IMR-90 (cell line): ENCODE results near the gene FGB. TPM values are rescaled to one million over a fixed set of nuclear protein-coding genes. Genes with fewer than 3 reads are reported as not detected.

Source experiments
- ATAC-seq: fragments of 200-7000 bp; cut with Tn5 transposase; 2 replicates; pipeline ENCODE4 v1.9.1; 2020; ENCODE audit warnings: low read depth, mild to moderate bottlenecking, moderate library complexity
- BruUV-seq: library from RNA; stranded (reverse); fragments of 400-500 nt; replicated peaks from 2 replicates; lab custom pipeline; 2021; lab: Mats Ljungman, UMichigan
- CTCF ChIA-PET: fragments of 300-600 bp; formaldehyde crosslinking; extraction: SDS; loops from one replicate; lab custom pipeline; 2021; ENCODE audit warnings: antibody characterized with exemption; lab: Yijun Ruan, JAX
- POLR2A ChIA-PET: fragments of 300-600 bp; sonication (Branson Sonifier 250); formaldehyde crosslinking; loops from one replicate; lab custom pipeline; 2022; ENCODE audit warnings: antibody characterized with exemption; ENCODE audit not compliant: unreplicated experiment; lab: Charles Lee
- DNase-seq: peaks from one replicate; pipeline ENCODE4 v3.0.0; 2013
- H2AFZ ChIP-seq: replicated peaks from 2 replicates; pipeline ENCODE3; 2013; ENCODE audit warnings: low read length, mild to moderate bottlenecking; ENCODE audit not compliant: poor library complexity
- H2AK5ac ChIP-seq: 2 replicates; pipeline ENCODE4 v1.6.1; 2013; ENCODE audit warnings: low read depth, low read length, inconsistent platforms
- H2AK9ac ChIP-seq: replicated peaks from 2 replicates; pipeline ENCODE3; 2013; ENCODE audit warnings: mild to moderate bottlenecking, low read depth, low read length, moderate library complexity; ENCODE audit not compliant: poor library complexity
- H2BK120ac ChIP-seq: 2 replicates; pipeline ENCODE4 v1.6.1; 2013; ENCODE audit warnings: low read depth, low read length, inconsistent platforms
- H2BK15ac ChIP-seq: 3 replicates; pipeline ENCODE4 v1.6.1; 2013; ENCODE audit warnings: low read depth, low read length, inconsistent platforms
- H2BK20ac ChIP-seq: 2 replicates; pipeline ENCODE4 v1.6.1; 2013; ENCODE audit warnings: low read depth, mild to moderate bottlenecking, inconsistent platforms, low read length, moderate library complexity
- H2BK5ac ChIP-seq: 2 replicates; pipeline ENCODE4 v1.6.1; 2013; ENCODE audit warnings: mild to moderate bottlenecking, low read depth, low read length, inconsistent platforms; ENCODE audit not compliant: poor library complexity, severe bottlenecking
- H3K14ac ChIP-seq: replicated peaks from 2 replicates; pipeline ENCODE4 v1.6.1; 2013; ENCODE audit warnings: low read depth, low read length, inconsistent platforms
- H3K18ac ChIP-seq: 2 replicates; pipeline ENCODE4 v1.6.1; 2013; ENCODE audit warnings: low read depth, low read length, control low read depth
- H3K23ac ChIP-seq: 2 replicates; pipeline ENCODE4 v1.6.1; 2013; ENCODE audit warnings: low read depth, low read length, inconsistent platforms
- H3K27ac ChIP-seq: 2 replicates; pipeline ENCODE4 v1.5.1; 2013; ENCODE audit warnings: mild to moderate bottlenecking, control low read depth, low read length; ENCODE audit not compliant: insufficient read depth
- H3K27me3 ChIP-seq: 2 replicates; pipeline ENCODE4 v1.6.1; 2013; ENCODE audit warnings: low read length; ENCODE audit not compliant: control insufficient read depth, insufficient read depth
- H3K36me3 ChIP-seq: 2 replicates; pipeline ENCODE4 v1.6.1; 2013; ENCODE audit warnings: low read length, mixed read lengths; ENCODE audit not compliant: control insufficient read depth, insufficient read depth
- H3K4ac ChIP-seq: 2 replicates; pipeline ENCODE4 v1.6.1; 2013; ENCODE audit warnings: low read depth, low read length, inconsistent platforms
- H3K4me1 ChIP-seq: 2 replicates; pipeline ENCODE4 v1.6.1; 2013; ENCODE audit warnings: low read length, mixed read lengths; ENCODE audit not compliant: control insufficient read depth, insufficient read depth
- H3K4me2 ChIP-seq: 2 replicates; pipeline ENCODE4 v1.6.1; 2013; ENCODE audit warnings: low read depth, mild to moderate bottlenecking, control low read depth, low read length, moderate library complexity
- H3K4me3 ChIP-seq: 2 replicates; pipeline ENCODE4 v1.5.1; 2013; ENCODE audit warnings: low read depth, mild to moderate bottlenecking, control low read depth, low read length, moderate library complexity; ENCODE audit not compliant: insufficient read depth
- H3K56ac ChIP-seq: 2 replicates; pipeline ENCODE4 v1.6.1; 2013; ENCODE audit warnings: low read length, inconsistent platforms; ENCODE audit not compliant: insufficient read depth; ENCODE audit errors: extremely low read depth
- H3K79me1 ChIP-seq, 2 experiments: 2 replicates each; pipeline ENCODE4 v1.6.1; 2013; ENCODE audit warnings: low read length in 2 of 2, inconsistent platforms in 1 of 2, low read depth in 1 of 2
- H3K9ac ChIP-seq: 2 replicates; pipeline ENCODE4 v1.6.1; 2013; ENCODE audit warnings: low read depth, low read length, control low read depth
- H3K9me1 ChIP-seq: 2 replicates; pipeline ENCODE4 v1.6.1; 2013; ENCODE audit warnings: low read length, inconsistent platforms; ENCODE audit not compliant: insufficient read depth
- H3K9me3 ChIP-seq: 2 replicates; pipeline ENCODE4 v1.6.1; 2013; ENCODE audit warnings: low read length; ENCODE audit not compliant: control insufficient read depth, insufficient read depth
- H4K20me1 ChIP-seq: 2 replicates; pipeline ENCODE4 v1.6.1; 2013; ENCODE audit warnings: low read length, inconsistent platforms; ENCODE audit not compliant: insufficient read depth
- H4K5ac ChIP-seq: 2 replicates; pipeline ENCODE4 v1.6.1; 2013; ENCODE audit warnings: mild to moderate bottlenecking, low read depth, low read length, control low read depth
- H4K8ac ChIP-seq, 2 experiments: 2 replicates each; pipeline ENCODE4 v1.6.1; 2013; ENCODE audit warnings: low read depth in 2 of 2, low read length in 2 of 2, control low read depth in 1 of 2, inconsistent platforms in 1 of 2
- H4K91ac ChIP-seq: 2 replicates; pipeline ENCODE4 v1.6.1; 2013; ENCODE audit warnings: low read depth, low read length, inconsistent platforms; ENCODE audit not compliant: insufficient read depth
- BHLHE40 ChIP-seq: fragments of 150-350 bp; IDR thresholded peaks from 2 replicates; pipeline ENCODE4 v1.6.1; 2016; ENCODE audit warnings: mild to moderate bottlenecking, low read depth, low read length
- CHD1 ChIP-seq: IDR thresholded peaks from 2 replicates; pipeline ENCODE4 v1.6.1; 2012; ENCODE audit warnings: low read depth, low read length, improper control_type of control experiment
- MAZ ChIP-seq: IDR thresholded peaks from 2 replicates; pipeline ENCODE4 v1.6.1; 2012; ENCODE audit warnings: low read depth, mild to moderate bottlenecking, low read length, improper control_type of control experiment, moderate library complexity, borderline replicate concordance
- RAD21 ChIP-seq: IDR thresholded peaks from 2 replicates; pipeline ENCODE4 v1.6.1; 2012; ENCODE audit warnings: low read length, improper control_type of control experiment
- RFX5 ChIP-seq: IDR thresholded peaks from 2 replicates; pipeline ENCODE4 v1.8.0; 2012; ENCODE audit warnings: low read depth, mild to moderate bottlenecking, low read length, moderate library complexity
- SMC3 ChIP-seq: fragments of 150-350 bp; IDR thresholded peaks from 2 replicates; pipeline ENCODE4 v1.6.1; 2016; ENCODE audit warnings: low read depth, mild to moderate bottlenecking, antibody characterized with exemption, low read length, moderate library complexity
- WGBS, 2 experiments: methylation state at CpG; one replicate each; pipeline versions ENCODE4 v1.1.5 to v1.1.7; 2013; ENCODE audit warnings: missing lambda C conversion rate in 2 of 2; ENCODE audit not compliant: insufficient read length in 1 of 2; ENCODE audit errors: extremely low coverage in 2 of 2; 5-methylcytosine and 5-hydroxymethylcytosine counted together
- dilution Hi-C: fragments of 300-500 bp; cut with HindIII; formaldehyde crosslinking; loops from one replicate; pipeline ENCODE4 v1.14.3; 2018; ENCODE audit warnings: low sequenced_read_pairs; ENCODE audit not compliant: unreplicated experiment
- in situ Hi-C: fragments of 300-500 bp; cut with MboI; formaldehyde crosslinking; loops from 3 replicates; pipeline ENCODE4 v1.14.3; 2019; ENCODE audit warnings: low sequenced_read_pairs, inconsistent platforms, mixed read lengths
- intact Hi-C: fragments of 100-400 bp; cut with micrococcal nuclease; formaldehyde crosslinking; loops from 2 replicates; pipeline ENCODE4 v1.10.0; 2022
- polyA plus RNA-seq, 3 experiments: library from polyadenylated mRNA; depleted of rRNA; stranded (reverse); fragments of >200 nt; gene quantifications; 2 replicates each; pipeline ENCODE4 v1.2.3, GENCODE V29; 2012; ENCODE audit warnings: low replicate concordance in 1 of 3
- total RNA-seq: library from RNA; depleted of rRNA; stranded (reverse); fragments of >200 nt; gene quantifications from 2 replicates; pipeline ENCODE4 v1.2.3, GENCODE V29; 2012

FGB gene
- total and polyA plus RNA-seq, 2 of the 4 experiments (the other 2 are of a cell fraction), result not detected

GRCh38 chr4:154615211-154615610 lies 52.4 kb downstream of the FGB start:
- WGBS, 2 experiments, result no CpG with 5 or more reads among the region's 1 CpG
- Histone ChIP-seq H4K5ac (no peak overlapping the region), H3K9ac (no peak overlapping the region), H3K4me1 (no peaks in the 10 kb centered on the region), H3K79me1 (no peaks in the 10 kb centered on the region), H2AK9ac (no peak overlapping the region), H2AK5ac (no peak overlapping the region), H3K4me2 (no peak overlapping the region), H3K14ac (no peak overlapping the region), H3K27me3 (no peaks in the 10 kb centered on the region; the same call in 1 of the 2 replicates), H3K56ac (no peak overlapping the region), H3K27ac (no peak overlapping the region), H4K91ac (no peak overlapping the region), H2BK120ac (no peak overlapping the region), H3K36me3 (no peaks in the 10 kb centered on the region), H2BK20ac (no peak overlapping the region), H4K8ac (no peak overlapping the region), H3K18ac (no peak overlapping the region), H2BK15ac (no peak overlapping the region), H3K23ac (no peak overlapping the region), H3K9me1 (no peaks in the 10 kb centered on the region), H2AFZ (no peak overlapping the region), H4K20me1 (no peaks in the 10 kb centered on the region), H3K4ac (no peak overlapping the region), H3K9me3 (no peaks in the 10 kb centered on the region), H3K4me3 (no peak overlapping the region), H2BK5ac (no peak overlapping the region)
- ATAC-seq, result no peak
- in situ Hi-C loops, result loop anchor here (5.0 kb wide), 1 partner anchor 63 kb away; the partner anchor contains the start of gene PLRG1
- no peak for TF ChIP-seq BHLHE40
- TF ChIP-seq SMC3, result no peak
- no peak for TF ChIP-seq MAZ
- no peak for TF ChIP-seq CHD1
- no peak for TF ChIP-seq RFX5
- no peak for TF ChIP-seq RAD21
- BruUV-seq, result no TSS peak
- DNase-seq, result no peak
- CTCF ChIA-PET, result interaction anchor here (1.0 kb wide), 1 partner anchor 56 kb away, joined by 4 read pairs; no protein-coding TSS in a partner anchor
- intact Hi-C loops, result no loop called here
- POLR2A ChIA-PET, result no interaction called here
- dilution Hi-C loops, result no loop called here
